OCI-LY3 (cell line): ENCODE data around the gene CYP2J2.

ENCODE experiments used
- EZH2phosphoT487 ChIP-seq: fragments of 200-600 bp; shearing (Covaris generic); IDR thresholded peaks from 2 replicates; pipeline ENCODE4 v1.6.1; 2018; ENCODE audit warnings: antibody characterized with exemption, mixed run types, low read depth
- TF ChIP-seq, protein P1 (sequence below): fragments of 200-600, 300-600 bp; sonication (generic); IDR thresholded peaks from 2 replicates; pipeline ENCODE4 v1.5.1; 2014; ENCODE audit warnings: antibody characterized with exemption, low read length, low read depth

DNA sequence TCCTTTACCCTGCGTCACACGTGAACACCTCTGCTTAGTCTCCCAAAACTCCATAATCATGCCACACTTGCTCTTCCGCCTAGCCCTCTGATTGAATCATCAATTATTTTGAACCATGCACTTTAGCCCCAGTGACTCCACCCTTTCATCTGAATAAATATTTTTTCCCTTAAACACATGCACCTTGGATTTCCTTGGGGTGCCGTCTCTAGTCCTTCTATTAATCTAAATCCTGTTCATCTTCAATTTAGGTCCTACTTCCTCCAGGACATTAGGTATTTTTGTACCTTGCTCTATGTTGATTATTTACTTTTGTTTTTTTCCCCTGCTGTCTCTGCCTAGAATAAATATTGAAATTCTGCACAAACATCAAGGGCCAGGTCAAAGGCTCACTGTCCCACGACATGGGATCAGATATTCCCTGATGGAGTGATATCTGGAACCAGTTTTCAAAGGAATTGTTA, 9.8 kb upstream of the CYP2J2 start:
- TF ChIP-seq, protein P1, sequence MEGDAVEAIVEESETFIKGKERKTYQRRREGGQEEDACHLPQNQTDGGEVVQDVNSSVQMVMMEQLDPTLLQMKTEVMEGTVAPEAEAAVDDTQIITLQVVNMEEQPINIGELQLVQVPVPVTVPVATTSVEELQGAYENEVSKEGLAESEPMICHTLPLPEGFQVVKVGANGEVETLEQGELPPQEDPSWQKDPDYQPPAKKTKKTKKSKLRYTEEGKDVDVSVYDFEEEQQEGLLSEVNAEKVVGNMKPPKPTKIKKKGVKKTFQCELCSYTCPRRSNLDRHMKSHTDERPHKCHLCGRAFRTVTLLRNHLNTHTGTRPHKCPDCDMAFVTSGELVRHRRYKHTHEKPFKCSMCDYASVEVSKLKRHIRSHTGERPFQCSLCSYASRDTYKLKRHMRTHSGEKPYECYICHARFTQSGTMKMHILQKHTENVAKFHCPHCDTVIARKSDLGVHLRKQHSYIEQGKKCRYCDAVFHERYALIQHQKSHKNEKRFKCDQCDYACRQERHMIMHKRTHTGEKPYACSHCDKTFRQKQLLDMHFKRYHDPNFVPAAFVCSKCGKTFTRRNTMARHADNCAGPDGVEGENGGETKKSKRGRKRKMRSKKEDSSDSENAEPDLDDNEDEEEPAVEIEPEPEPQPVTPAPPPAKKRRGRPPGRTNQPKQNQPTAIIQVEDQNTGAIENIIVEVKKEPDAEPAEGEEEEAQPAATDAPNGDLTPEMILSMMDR = no peak
- no peak for TF ChIP-seq EZH2phosphoT487
